Measurements from ENCODE around the gene ALK. TPM values are rescaled to one million over a fixed set of nuclear protein-coding genes. Genes with fewer than 3 reads are reported as not detected.

The ALK gene
- total and polyA plus RNA-seq, 2 experiments from 2014 or later = 0.35 TPM; not detected in 1

- no peak for TF ChIP-seq ZNF462 (CRISPR knock-in tag; IDR thresholded peaks at IDR 0.05)
- TF ChIP-seq STAT1 (IDR thresholded peaks at IDR 0.05; ENCODE audit: unreplicated experiment) = no peak
Measured at GRCh38 chr2:29370173-29370572, 551.2 kb downstream of the ALK start (continued).

GRCh38 chr2:29368659-29369040 is 552.7 kb downstream of the ALK start:
- Histone ChIP-seq H3F3A (replicated peaks; ENCODE audit: low read depth) (no peaks in the 10 kb centered on the region), H3K4me3 (no peak overlapping the region), H3K36me3 (ENCODE audit: insufficient read depth) (no peaks in the 10 kb centered on the region), H3K79me2 (replicated peaks; ENCODE audit: insufficient read depth) (no peaks in the 10 kb centered on the region), H3K27ac (ENCODE audit: low read depth) (no peak overlapping the region), H2AFZ (no peak overlapping the region), H3K27me3 (ENCODE audit: insufficient read depth) (no peaks in the 10 kb centered on the region), H4K20me1 (replicated peaks; ENCODE audit: insufficient read depth) (no peaks in the 10 kb centered on the region), H3K4me2 (no peak overlapping the region), H3K4me1 (ENCODE audit: insufficient read depth) (no peaks in the 10 kb centered on the region), H3K9me2 (ENCODE audit: insufficient read depth) (peaks cover 10% of the 10 kb centered on the region)
- ATAC-seq = no peak
- H3K36me3 Mint-ChIP-seq (ENCODE audit: low read depth) = no peaks in the 10 kb centered on the region
- no peaks in the 10 kb centered on the region; the same call in 2 of the 3 replicates for H3K9me3 Mint-ChIP-seq
- no peak overlapping the region for H3K27ac Mint-ChIP-seq
- peaks cover 4% of the 10 kb centered on the region; the same call in 2 of the 3 replicates for H3K4me1 Mint-ChIP-seq
- no peak for DNase-seq (ENCODE audit: low spot score)
- H3K4me3 Mint-ChIP-seq = no peak overlapping the region
- peaks cover 3% of the 10 kb centered on the region for H3K27me3 Mint-ChIP-seq (ENCODE audit: insufficient read depth, low read depth, poor library complexity)
- TF ChIP-seq JUNB (IDR thresholded peaks at IDR 0.05; ENCODE audit: unreplicated experiment) (no peak), STAT1 (IDR thresholded peaks at IDR 0.05; ENCODE audit: unreplicated experiment) (no peak), NANOG (IDR thresholded peaks at IDR 0.05; ENCODE audit: borderline replicate concordance) (no peak), ETS1 (IDR thresholded peaks at IDR 0.05) (no peak), ZNF331 (CRISPR knock-in tag; IDR thresholded peaks at IDR 0.05; ENCODE audit: low read depth) (no peak), ZNF114 (CRISPR knock-in tag; IDR thresholded peaks at IDR 0.05) (no peak), EZH2 (IDR thresholded peaks at IDR 0.05; ENCODE audit: low read depth, unreplicated experiment) (no peak), ZNF462 (CRISPR knock-in tag; IDR thresholded peaks at IDR 0.05) (no peak), POLR2AphosphoS5 (IDR thresholded peaks at IDR 0.05; ENCODE audit: low read depth) (no peak)
